A673 (cell line): ENCODE results near the gene KANSL3. TPM values are rescaled to one million over a fixed set of nuclear protein-coding genes. Genes with fewer than 3 reads are reported as not detected.
A peak's percentile ranks its signal among the peaks of the same experiment; 100 is the strongest.

Source experiments
- BruUV-seq: library from RNA; stranded (reverse); fragments of 400-500 nt; replicated peaks from 2 replicates; lab custom pipeline; 2021; lab: Mats Ljungman, UMichigan
- CTCF ChIA-PET: fragments of 300-600 bp; sonication (Branson Sonifier 250); formaldehyde crosslinking; loops from one replicate; lab custom pipeline; 2022; ENCODE audit warnings: antibody characterized with exemption; lab: Charles Lee
- POLR2A ChIA-PET: fragments of 300-600 bp; sonication (Branson Sonifier 250); formaldehyde crosslinking; loops from one replicate; lab custom pipeline; 2022; ENCODE audit warnings: antibody characterized with exemption; ENCODE audit not compliant: low non-redundant PET; lab: Charles Lee
- DNase-seq: peaks from one replicate; pipeline ENCODE4 v3.0.0-alpha.2; 2015; ENCODE audit warnings: low spot score
- H3K27ac ChIP-seq: fragments of 200-600 bp; sonication (generic); 2 replicates; pipeline ENCODE4 v1.5.1; 2016; ENCODE audit warnings: mixed run types, low read depth, mild to moderate bottlenecking, mixed read lengths, antibody characterized with exemption, low read length; ENCODE audit not compliant: poor library complexity, severe bottlenecking
- H3K27me3 ChIP-seq: fragments of 200-600 bp; sonication (generic); replicated peaks from 2 replicates; pipeline ENCODE4 v1.6.1; 2017; ENCODE audit warnings: mixed run types, low read depth, mild to moderate bottlenecking, mixed read lengths, antibody characterized with exemption, low read length; ENCODE audit not compliant: insufficient read depth, poor library complexity
- H3K36me3 ChIP-seq: fragments of 200-600 bp; sonication (generic); 2 replicates; pipeline ENCODE4 v1.6.1; 2016; ENCODE audit warnings: mixed run types, mild to moderate bottlenecking, mixed read lengths, antibody characterized with exemption, low read length; ENCODE audit not compliant: insufficient read depth, poor library complexity, severe bottlenecking
- H3K4me1 ChIP-seq: fragments of 200-600 bp; sonication (generic); 2 replicates; pipeline ENCODE4 v1.6.1; 2017; ENCODE audit warnings: mixed run types, mild to moderate bottlenecking, mixed read lengths, antibody characterized with exemption, low read length; ENCODE audit not compliant: insufficient read depth, poor library complexity, severe bottlenecking
- H3K4me3 ChIP-seq: fragments of 200-600 bp; sonication (generic); 2 replicates; pipeline ENCODE4 v1.5.1; 2016; ENCODE audit warnings: low read depth, mixed run types, mild to moderate bottlenecking, mixed read lengths, low read length; ENCODE audit not compliant: poor library complexity, severe bottlenecking
- H3K9me3 ChIP-seq: fragments of 200-600 bp; sonication (generic); 2 replicates; pipeline ENCODE4 v1.6.1; 2016; ENCODE audit warnings: mixed run types, low read depth, mild to moderate bottlenecking, mixed read lengths, antibody characterized with exemption, low read length; ENCODE audit not compliant: poor library complexity, severe bottlenecking
- CTCF ChIP-seq: fragments of 300-800, 200-600 bp; sonication (generic); conservative IDR thresholded peaks from 2 replicates; pipeline ENCODE4 v1.5.1; 2017; ENCODE audit warnings: low read depth, mild to moderate bottlenecking, antibody characterized with exemption, low read length, moderate library complexity, mixed read lengths
- EZH2 ChIP-seq: fragments of 200-600 bp; sonication (generic); IDR thresholded peaks from 2 replicates; pipeline ENCODE4 v1.6.1; 2017; ENCODE audit warnings: borderline replicate concordance, low read depth, mild to moderate bottlenecking, mixed read lengths, antibody characterized with exemption, low read length; ENCODE audit not compliant: poor library complexity, severe bottlenecking
- intact Hi-C: fragments of 100-400 bp; cut with micrococcal nuclease; formaldehyde crosslinking; loops from one replicate; pipeline ENCODE4 v1.10.0; 2022; ENCODE audit not compliant: unreplicated experiment
- total RNA-seq: library from RNA; stranded (reverse); gene quantifications from 2 replicates; pipeline ENCODE4 v1.2.3, GENCODE V29; 2021

The KANSL3 gene
- total RNA-seq, 1 experiment from 2014 or later, result 71.8 TPM

GRCh38 chr2:96580771-96581170 is 57.3 kb downstream of the KANSL3 start:
- ChIA-PET CTCF (no interaction called here), POLR2A (no interaction called here)
- DNase-seq, result peak; percentile 70
- Histone ChIP-seq H3K36me3 (no peaks in the 10 kb centered on the region), H3K4me1 (no peaks in the 10 kb centered on the region), H3K4me3 (no peak overlapping the region), H3K27me3 (no peaks in the 10 kb centered on the region), H3K27ac (no peak overlapping the region), H3K9me3 (no peaks in the 10 kb centered on the region)
- intact Hi-C loops, result no loop called here
- TF ChIP-seq EZH2 (no peak), CTCF (peak; percentile 47)
- no TSS peak for BruUV-seq

GRCh38 chr2:96579422-96579821 is 58.7 kb downstream of the KANSL3 start:
- no peak overlapping the region for H3K27ac ChIP-seq
- intact Hi-C loops, result no loop called here
- H3K4me3 ChIP-seq, result no peak overlapping the region
- DNase-seq, result no peak
- no peaks in the 10 kb centered on the region for H3K4me1 ChIP-seq
- H3K36me3 ChIP-seq, result no peaks in the 10 kb centered on the region
- no peaks in the 10 kb centered on the region for H3K9me3 ChIP-seq
- no peaks in the 10 kb centered on the region for H3K27me3 ChIP-seq
- ChIA-PET CTCF (no interaction called here), POLR2A (no interaction called here)
- TF ChIP-seq EZH2 (no peak), CTCF (no peak)
- no TSS peak for BruUV-seq

- Histone ChIP-seq H3K27ac (no peak overlapping the region), H3K36me3 (no peaks in the 10 kb centered on the region), H3K4me1 (no peaks in the 10 kb centered on the region), H3K27me3 (no peaks in the 10 kb centered on the region), H3K4me3 (no peak overlapping the region), H3K9me3 (no peaks in the 10 kb centered on the region)
- intact Hi-C loops, result no loop called here
- POLR2A ChIA-PET, result no interaction called here
- no TSS peak for BruUV-seq
- CTCF ChIA-PET, result no interaction called here
- TF ChIP-seq EZH2, result no peak
- no peak for TF ChIP-seq CTCF
- no peak for DNase-seq
These were observed 59.4 kb downstream of the KANSL3 start for GRCh38 chr2:96578731-96579130.
